Spleen (tissue), 11 donors: ENCODE results near the gene SORCS2. TPM values are rescaled to one million over a fixed set of nuclear protein-coding genes. Genes with fewer than 3 reads are reported as not detected.

Experiments used
- DNase-seq: peaks from one replicate; pipeline ENCODE4 v3.0.0-alpha.2; 2020
- H3K27ac ChIP-seq, 8 donors: fragments of 200-600 bp; sonication (generic) in 7 of 8; 1 replicate in 4 of 8; 2 replicates in 4 of 8; pipeline versions ENCODE4 v1.5.0 to v1.8.0; 2016 to 2021; ENCODE audit warnings: inconsistent platforms in 4 of 8, mild to moderate bottlenecking in 4 of 8, moderate library complexity in 1 of 8
- H3K27me3 ChIP-seq, 7 donors: fragments of 200-600 bp; sonication (generic) in 6 of 7; replicated peaks in 1 of 7; 1 replicate in 4 of 7; 2 replicates in 3 of 7; pipeline versions ENCODE4 v1.5.0 to v1.8.0; 2016 to 2021; ENCODE audit warnings: inconsistent platforms in 3 of 7, mild to moderate bottlenecking in 1 of 7
- H3K36me3 ChIP-seq, 6 donors: fragments of 200-600 bp; sonication (generic) in 5 of 6; 1 replicate in 4 of 6; 2 replicates in 2 of 6; pipeline versions ENCODE4 v1.5.0 to v1.8.0; 2016 to 2021; ENCODE audit warnings: inconsistent platforms in 2 of 6
- H3K4me1 ChIP-seq, 6 donors: fragments of 200-600 bp; sonication (generic) in 5 of 6; 1 replicate in 3 of 6; 2 replicates in 3 of 6; pipeline versions ENCODE4 v1.5.0 to v1.8.0; 2016 to 2021; ENCODE audit warnings: inconsistent platforms in 3 of 6
- H3K4me3 ChIP-seq, 8 donors: fragments of 200-600 bp; sonication (generic) in 7 of 8; 1 replicate in 4 of 8; 2 replicates in 4 of 8; pipeline versions ENCODE4 v1.5.0 to v1.8.0; 2016 to 2021; ENCODE audit warnings: inconsistent platforms in 4 of 8, mild to moderate bottlenecking in 4 of 8, moderate library complexity in 2 of 8
- H3K9me3 ChIP-seq, 8 donors: fragments of 200-600 bp; sonication (generic) in 7 of 8; 1 replicate in 4 of 8; 2 replicates in 4 of 8; pipeline versions ENCODE4 v1.5.0 to v1.8.0; 2016 to 2021; ENCODE audit warnings: inconsistent platforms in 4 of 8
- POLR2A ChIP-seq, 3 donors: fragments of 450-650 bp; IDR thresholded peaks; one replicate each; pipeline ENCODE4 v1.5.1; 2017; ENCODE audit warnings: antibody characterized with exemption in 3 of 3, mild to moderate bottlenecking in 1 of 3
- POLR2AphosphoS5 ChIP-seq, 3 donors: sonication (generic); formaldehyde crosslinking; IDR thresholded peaks; one replicate each; pipeline ENCODE4 v1.5.1; 2017; ENCODE audit warnings: antibody characterized with exemption in 3 of 3
- WGBS, 5 donors: extraction: QIAGEN DNeasy Blood & Tissue Kit in 3 of 5; methylation state at CpG; one replicate each; pipeline versions ENCODE4 v1.1.5 to v1.1.7; 2013 to 2018; 5-methylcytosine and 5-hydroxymethylcytosine counted together
- intact Hi-C: fragments of 100-400 bp; cut with DNase I; formaldehyde crosslinking; loops from one replicate; pipeline ENCODE4 v1.15.0; 2023; ENCODE audit warnings: low total_unique reads
- polyA plus RNA-seq, 3 donors: library from polyadenylated mRNA; stranded (reverse); fragments of 200-250 nt; gene quantifications; one replicate each; pipeline ENCODE4 v1.2.1, GENCODE V29; 2013
- total RNA-seq, 7 donors: library from RNA; depleted of rRNA in 3 of 7; stranded (reverse); fragments of >200 nt in 3 of 7; fragmentation: NEBNext Ultra II Directional in 4 of 7; extraction: Animal tissue kit (Norgen Biotek cat#: 25700) in 4 of 7; gene quantifications; one replicate each; pipeline versions ENCODE4 v1.1.0 to v1.2.1, GENCODE V29; 2016 to 2021
- TF ChIP-seq, protein P1 (sequence below), 11 experiments: fragments of 200-600 bp in 7 of 11; fragments of 450-650 bp in 4 of 11; sonication (generic) in 4 of 11; IDR thresholded peaks in 8 of 11; conservative IDR thresholded peaks in 3 of 11; 1 replicate in 7 of 11; 2 replicates in 4 of 11; pipeline versions ENCODE4 v1.4.0 to v1.8.0; 2016 to 2021; ENCODE audit warnings: antibody characterized with exemption in 11 of 11, inconsistent platforms in 4 of 11, mild to moderate bottlenecking in 1 of 11
- donor health status: healthy with polysubstance abuse.
- donor health status: DM: no; HTN: no; CAD: no; lungs with moderate emphysema.
- donor health status: DM: no; HTN: no; CAD: no.
- donor health status: Bipolar disorder and iron deficiency.
- donor health status: healthy.
- donor health status: DM: no; HTN: no; CAD: no.
- donor health status: DM: yes; HTN: yes; CAD: no.

SORCS2 gene
- total and polyA plus RNA-seq, 10 donors = 0.33 to 1.6 (median 0.60) TPM

DNA sequence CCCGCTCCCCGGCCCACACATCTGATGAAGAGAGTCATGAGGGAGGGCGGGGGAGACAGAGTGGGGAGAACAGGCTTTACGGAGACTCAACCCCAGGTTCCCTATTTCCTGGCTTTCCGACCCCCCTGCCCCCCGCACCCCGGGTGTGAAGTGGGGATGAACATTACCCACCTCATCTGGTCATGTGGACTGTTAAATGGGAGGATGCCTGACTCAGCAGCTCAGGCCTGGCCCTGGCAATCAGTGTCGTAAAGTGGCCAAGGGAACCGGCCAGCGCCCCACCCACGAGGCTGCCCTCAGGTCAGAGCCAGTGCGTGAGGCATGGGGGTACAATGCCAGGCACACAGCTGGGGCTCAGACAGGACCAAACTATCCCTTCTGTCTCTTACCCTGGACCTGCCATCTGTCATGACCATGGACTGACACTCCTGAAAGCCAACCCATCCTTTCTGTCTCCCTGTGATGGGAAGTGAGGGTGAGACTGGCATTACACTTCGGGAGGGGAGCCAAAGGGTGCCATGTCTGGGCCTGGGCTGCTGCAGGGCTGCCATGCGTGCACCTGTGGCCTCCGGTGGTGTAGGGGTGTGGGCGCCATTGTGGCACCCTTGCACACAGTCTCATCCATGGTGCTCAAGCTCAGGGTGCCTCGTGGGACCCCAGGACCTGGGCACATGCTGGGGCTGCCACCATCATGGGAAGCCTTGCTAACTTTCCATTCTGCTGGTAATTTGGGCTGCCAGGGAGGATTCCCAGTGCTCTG is 348.5 kb downstream of the SORCS2 start:
- WGBS, 5 donors = 82 to 90% (median 86%) methylated on average over 11 to 17 of the region's 17 CpGs
- intact Hi-C loops = no loop called here
- Histone ChIP-seq H3K4me1 (peaks cover 0 to 6% (median 0%) of the 10 kb centered on the region in 6 donors), H3K4me3 (no peak overlapping the region), H3K27me3 (no peaks in the 10 kb centered on the region), H3K36me3 (no peaks in the 10 kb centered on the region), H3K9me3 (peaks cover 0 to 15% (median 6%) of the 10 kb centered on the region in 8 donors), H3K27ac (peak overlapping the region in 2 of 8 donors; percentile 61 to 63)
- TF ChIP-seq POLR2AphosphoS5 (IDR thresholded peaks at IDR 0.05) = no peak
- TF ChIP-seq, protein P1, sequence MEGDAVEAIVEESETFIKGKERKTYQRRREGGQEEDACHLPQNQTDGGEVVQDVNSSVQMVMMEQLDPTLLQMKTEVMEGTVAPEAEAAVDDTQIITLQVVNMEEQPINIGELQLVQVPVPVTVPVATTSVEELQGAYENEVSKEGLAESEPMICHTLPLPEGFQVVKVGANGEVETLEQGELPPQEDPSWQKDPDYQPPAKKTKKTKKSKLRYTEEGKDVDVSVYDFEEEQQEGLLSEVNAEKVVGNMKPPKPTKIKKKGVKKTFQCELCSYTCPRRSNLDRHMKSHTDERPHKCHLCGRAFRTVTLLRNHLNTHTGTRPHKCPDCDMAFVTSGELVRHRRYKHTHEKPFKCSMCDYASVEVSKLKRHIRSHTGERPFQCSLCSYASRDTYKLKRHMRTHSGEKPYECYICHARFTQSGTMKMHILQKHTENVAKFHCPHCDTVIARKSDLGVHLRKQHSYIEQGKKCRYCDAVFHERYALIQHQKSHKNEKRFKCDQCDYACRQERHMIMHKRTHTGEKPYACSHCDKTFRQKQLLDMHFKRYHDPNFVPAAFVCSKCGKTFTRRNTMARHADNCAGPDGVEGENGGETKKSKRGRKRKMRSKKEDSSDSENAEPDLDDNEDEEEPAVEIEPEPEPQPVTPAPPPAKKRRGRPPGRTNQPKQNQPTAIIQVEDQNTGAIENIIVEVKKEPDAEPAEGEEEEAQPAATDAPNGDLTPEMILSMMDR (IDR thresholded peaks at IDR 0.05 in 8 of 11, conservative IDR thresholded peaks at IDR 0.05 in 3 of 11) = no peak
- TF ChIP-seq POLR2A (IDR thresholded peaks at IDR 0.05) = no peak
- DNase-seq = no peak

DNA sequence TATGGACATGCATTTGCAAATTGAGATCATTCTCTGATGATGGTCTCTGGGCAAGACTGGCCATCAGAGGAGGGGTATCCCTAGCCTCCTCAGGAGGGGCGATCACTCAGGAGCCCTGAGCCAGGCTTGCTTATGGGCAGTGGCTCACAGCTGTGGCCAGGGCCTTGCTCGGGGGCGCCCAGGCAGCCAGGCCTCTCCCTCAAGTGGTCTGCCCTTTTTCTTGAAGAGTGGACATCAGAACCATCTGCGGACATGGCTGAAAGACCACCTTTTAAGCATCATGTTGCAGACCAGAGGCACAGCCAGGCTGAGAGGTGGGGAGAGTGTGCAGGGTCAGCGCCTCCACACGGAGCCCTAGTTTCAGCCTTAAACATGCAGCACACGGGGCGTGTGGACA is 349.1 kb downstream of the SORCS2 start:
- peaks cover 0 to 3% (median 0%) of the 10 kb centered on the region in 7 donors for H3K27me3 ChIP-seq
- intact Hi-C loops = no loop called here
- no peaks in the 10 kb centered on the region for H3K36me3 ChIP-seq
- H3K4me1 ChIP-seq = peaks cover 0 to 6% (median 0%) of the 10 kb centered on the region in 6 donors
- DNase-seq = no peak
- TF ChIP-seq, protein P1 (IDR thresholded peaks at IDR 0.05 in 8 of 11, conservative IDR thresholded peaks at IDR 0.05 in 3 of 11) = no peak
- TF ChIP-seq POLR2AphosphoS5 (IDR thresholded peaks at IDR 0.05) (no peak), POLR2A (IDR thresholded peaks at IDR 0.05) (no peak)
- H3K27ac ChIP-seq = no peak overlapping the region
- H3K9me3 ChIP-seq = peaks cover 0 to 15% (median 6%) of the 10 kb centered on the region in 8 donors
- 83 to 92% (median 88%) methylated on average over 6 to 8 of the region's 8 CpGs for WGBS, 5 donors
- no peak overlapping the region for H3K4me3 ChIP-seq

DNA sequence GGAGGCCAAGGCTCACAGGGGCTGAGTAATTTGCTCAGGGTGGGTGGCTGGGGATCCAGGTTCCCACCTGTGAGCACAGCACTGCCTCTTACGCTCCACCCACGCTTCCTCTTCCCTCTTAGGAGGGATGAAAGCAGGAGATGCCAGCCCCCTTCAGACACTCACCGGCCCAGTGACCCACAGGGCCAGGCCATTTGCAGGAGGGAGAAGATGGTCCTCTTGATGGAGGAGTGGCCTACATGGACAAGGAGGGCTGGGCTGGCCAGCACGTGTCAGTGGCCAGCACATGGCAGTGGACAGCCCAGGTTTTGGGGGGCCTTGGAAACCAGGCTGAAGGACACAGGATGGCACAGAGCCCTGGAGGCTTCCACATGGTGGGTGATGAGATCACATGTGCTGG is 350.4 kb downstream of the SORCS2 start:
- H3K27me3 ChIP-seq = peaks cover 0 to 3% (median 0%) of the 10 kb centered on the region in 7 donors
- intact Hi-C loops = no loop called here
- WGBS, 5 donors = 63 to 89% (median 86%) methylated on average over 2 to 4 of the region's 4 CpGs
- H3K36me3 ChIP-seq = no peaks in the 10 kb centered on the region
- TF ChIP-seq, protein P1 (IDR thresholded peaks at IDR 0.05 in 8 of 11, conservative IDR thresholded peaks at IDR 0.05 in 3 of 11) = no peak
- TF ChIP-seq POLR2A (IDR thresholded peaks at IDR 0.05) (no peak), POLR2AphosphoS5 (IDR thresholded peaks at IDR 0.05) (no peak)
- H3K4me3 ChIP-seq = no peak overlapping the region
- peaks cover 0 to 15% (median 6%) of the 10 kb centered on the region in 8 donors for H3K9me3 ChIP-seq
- DNase-seq = no peak
- H3K27ac ChIP-seq = no peak overlapping the region
- H3K4me1 ChIP-seq = peaks cover 0 to 6% (median 0%) of the 10 kb centered on the region in 6 donors

DNA sequence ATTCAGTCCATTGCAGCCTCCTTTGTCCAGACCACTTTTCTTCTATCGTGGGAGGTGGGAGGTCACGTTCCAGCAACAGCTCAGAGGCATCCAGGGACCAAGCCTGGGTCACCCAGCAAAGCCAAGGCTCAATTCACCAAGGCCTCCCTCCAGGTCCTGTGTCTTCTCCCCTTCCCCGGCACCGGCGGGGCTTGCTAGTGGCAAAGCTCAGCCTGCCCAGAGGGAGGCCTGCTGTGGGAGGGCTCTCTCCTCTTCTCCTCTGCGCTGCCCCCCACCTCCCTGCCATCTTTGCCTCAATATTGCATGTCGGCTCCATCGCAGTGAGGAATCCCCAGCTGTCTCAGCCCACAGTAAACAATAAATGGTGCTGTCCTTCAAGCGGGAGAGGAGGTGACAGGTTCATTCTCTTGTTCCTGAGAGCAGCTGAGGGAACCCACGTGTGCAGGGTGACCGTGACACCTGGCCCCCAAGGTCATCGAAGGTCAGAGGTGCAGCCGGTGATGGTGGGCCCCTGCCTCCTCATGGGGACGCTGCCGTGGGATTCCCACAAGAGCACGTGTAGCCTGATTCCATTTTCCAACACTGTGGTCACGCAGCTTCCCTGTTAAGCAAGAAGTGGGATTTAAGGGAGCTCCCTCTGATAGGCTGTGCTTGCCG is 353.9 kb downstream of the SORCS2 start:
- Histone ChIP-seq H3K4me3 (no peak overlapping the region), H3K27me3 (peaks cover 0 to 10% (median 0%) of the 10 kb centered on the region in 7 donors), H3K9me3 (peaks cover 0 to 3% (median 0%) of the 10 kb centered on the region in 8 donors), H3K27ac (no peak overlapping the region), H3K4me1 (no peaks in the 10 kb centered on the region), H3K36me3 (no peaks in the 10 kb centered on the region)
- WGBS, 5 donors = 78 to 83% (median 81%) methylated on average over 18 of the region's 18 CpGs
- no peak for DNase-seq
- no peak for TF ChIP-seq POLR2AphosphoS5 (IDR thresholded peaks at IDR 0.05)
- TF ChIP-seq, protein P1 (IDR thresholded peaks at IDR 0.05 in 8 of 11, conservative IDR thresholded peaks at IDR 0.05 in 3 of 11) = no peak
- TF ChIP-seq POLR2A (IDR thresholded peaks at IDR 0.05) = no peak
- intact Hi-C loops = no loop called here
